DND-41 (cell line): ENCODE data around the gene GAA.

Experiments used
- EZH2 ChIP-seq: IDR thresholded peaks from 3 replicates; pipeline ENCODE4 v1.6.1; 2012; ENCODE audit warnings: borderline replicate concordance, low read depth, mild to moderate bottlenecking, moderate library complexity, low read length, inconsistent platforms; ENCODE audit not compliant: severe bottlenecking
- TF ChIP-seq, protein P1 (sequence below): IDR thresholded peaks from 2 replicates; pipeline ENCODE4 v1.5.1; 2012; ENCODE audit warnings: borderline replicate concordance, low read length, moderate library complexity, mild to moderate bottlenecking; ENCODE audit not compliant: poor library complexity, severe bottlenecking; ENCODE audit errors: extremely low read depth

DNA sequence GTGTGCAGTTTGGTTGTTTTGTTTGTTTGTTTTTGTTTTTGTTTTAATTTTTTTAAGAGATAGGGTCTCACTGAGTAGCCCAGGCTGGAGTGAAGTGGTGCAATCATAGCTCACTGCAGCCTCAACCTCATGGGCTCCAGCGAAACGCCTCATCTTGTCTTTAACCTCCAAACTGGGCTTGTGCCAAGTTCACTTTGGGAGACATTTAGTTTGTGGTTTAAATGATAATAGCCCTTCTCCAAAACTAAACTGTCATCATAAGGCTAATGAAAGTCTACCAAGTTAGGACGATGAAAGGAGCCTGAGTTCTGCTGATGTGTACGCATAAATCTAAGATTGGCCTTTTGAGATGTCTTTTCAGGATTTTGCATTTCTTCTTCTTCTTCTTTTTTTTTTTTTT lies 62.0 kb downstream of the GAA start:
- TF ChIP-seq, protein P1, sequence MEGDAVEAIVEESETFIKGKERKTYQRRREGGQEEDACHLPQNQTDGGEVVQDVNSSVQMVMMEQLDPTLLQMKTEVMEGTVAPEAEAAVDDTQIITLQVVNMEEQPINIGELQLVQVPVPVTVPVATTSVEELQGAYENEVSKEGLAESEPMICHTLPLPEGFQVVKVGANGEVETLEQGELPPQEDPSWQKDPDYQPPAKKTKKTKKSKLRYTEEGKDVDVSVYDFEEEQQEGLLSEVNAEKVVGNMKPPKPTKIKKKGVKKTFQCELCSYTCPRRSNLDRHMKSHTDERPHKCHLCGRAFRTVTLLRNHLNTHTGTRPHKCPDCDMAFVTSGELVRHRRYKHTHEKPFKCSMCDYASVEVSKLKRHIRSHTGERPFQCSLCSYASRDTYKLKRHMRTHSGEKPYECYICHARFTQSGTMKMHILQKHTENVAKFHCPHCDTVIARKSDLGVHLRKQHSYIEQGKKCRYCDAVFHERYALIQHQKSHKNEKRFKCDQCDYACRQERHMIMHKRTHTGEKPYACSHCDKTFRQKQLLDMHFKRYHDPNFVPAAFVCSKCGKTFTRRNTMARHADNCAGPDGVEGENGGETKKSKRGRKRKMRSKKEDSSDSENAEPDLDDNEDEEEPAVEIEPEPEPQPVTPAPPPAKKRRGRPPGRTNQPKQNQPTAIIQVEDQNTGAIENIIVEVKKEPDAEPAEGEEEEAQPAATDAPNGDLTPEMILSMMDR, result no peak
- TF ChIP-seq EZH2, result no peak
